Measurements from ENCODE around the gene USP3. TPM values are rescaled to one million over a fixed set of nuclear protein-coding genes. Genes with fewer than 3 reads are reported as not detected.

The USP3 gene
- total and polyA plus RNA-seq, 2 donors (not counting 1 experiment from before 2014, with no cell fraction given): 43.4 to 152 TPM

DNA sequence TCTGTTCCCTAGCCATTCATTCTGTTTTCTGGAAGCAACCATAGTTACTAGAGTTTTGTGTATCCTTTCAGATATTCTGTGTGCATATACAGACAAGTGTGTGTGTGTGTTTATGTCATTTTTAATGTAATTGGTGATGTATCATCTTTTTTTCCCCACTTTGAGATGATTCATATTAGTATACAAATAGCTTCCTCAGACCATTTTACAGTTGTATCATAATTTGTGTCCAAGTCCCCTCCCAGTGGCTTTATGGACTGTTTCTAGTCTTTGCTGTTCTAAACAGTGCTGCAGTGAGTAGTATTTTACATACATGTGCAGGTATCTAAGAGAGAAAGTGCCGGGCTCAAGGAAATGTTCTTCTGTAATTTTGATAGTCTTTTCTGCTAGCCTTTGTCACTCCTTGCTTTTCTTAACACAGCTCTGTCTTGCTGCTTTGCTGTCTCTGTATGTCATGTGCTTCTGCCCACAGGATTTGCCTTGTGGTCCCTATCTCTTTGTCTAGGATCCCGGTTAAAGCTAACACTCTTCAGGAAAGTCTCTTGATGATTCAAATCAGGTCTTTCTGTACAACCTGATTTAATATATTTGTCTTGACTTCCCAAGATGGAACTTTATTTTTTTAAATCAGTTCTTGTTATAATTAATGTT is 61.3 kb downstream of the USP3 start:
- DNase-seq (no peak), ATAC-seq (ENCODE audit: low read depth) (no peak)
- TF ChIP-seq EZH2 (IDR thresholded peaks at IDR 0.05; ENCODE audit: borderline replicate concordance, insufficient read depth, low read depth, low read length, poor library complexity, severe bottlenecking): no peak
- Histone ChIP-seq H3K4me3 (ENCODE audit: control extremely low read depth in 1 of 5, extremely low read depth in 1 of 5, insufficient read depth in 1 of 5, low read depth in 2 of 5, low read length in 4 of 5) (no peak overlapping the region), H3K79me2 (ENCODE audit: control insufficient read depth, insufficient read depth, low read length) (peaks cover 15% of the 10 kb centered on the region), H4K20me1 (ENCODE audit: control insufficient read depth, insufficient read depth, low read length, poor library complexity, severe bottlenecking) (no peaks in the 10 kb centered on the region), H3K36me3 (replicated peaks in 1 of 2; ENCODE audit: control extremely low read depth in 1 of 2, control insufficient read depth in 1 of 2, extremely low read depth in 1 of 2, insufficient read depth in 2 of 2, low read length in 1 of 2) (peaks cover 8 to 67% of the 10 kb centered on the region in 2 experiments), H3K27ac (ENCODE audit: low read length in 2 of 2) (no peak overlapping the region), H3K4me1 (ENCODE audit: control insufficient read depth in 2 of 2, insufficient read depth in 2 of 2, low read length in 2 of 2) (no peaks in the 10 kb centered on the region), H3K9me3 (ENCODE audit: control extremely low read depth in 1 of 3, control insufficient read depth in 2 of 3, insufficient read depth in 1 of 3, low read length in 2 of 3) (no peaks in the 10 kb centered on the region), H3K4me2 (replicated peaks; ENCODE audit: low read depth, low read length, poor library complexity, severe bottlenecking) (no peak overlapping the region), H2AFZ (ENCODE audit: insufficient read depth, low read depth, low read length, poor library complexity, severe bottlenecking) (no peak overlapping the region), H3K9ac (ENCODE audit: low read length) (no peak overlapping the region), H3K27me3 (replicated peaks in 1 of 4; ENCODE audit: control extremely low read depth in 1 of 4, control insufficient read depth in 3 of 4, insufficient read depth in 4 of 4, low read length in 3 of 4) (no peaks in the 10 kb centered on the region)
- Mint-ChIP-seq H3K27ac (peak overlapping the region; percentile 8), H3K9me3 (ENCODE audit: insufficient read depth) (no peaks in the 10 kb centered on the region), H3K4me3 (no peak overlapping the region), H3K27me3 (no peaks in the 10 kb centered on the region), H3K4me1 (peaks cover 15% of the 10 kb centered on the region)
- WGBS (ENCODE audit: insufficient coverage): no CpG with 5 or more reads among the region's 2 CpGs
- ChIA-PET POLR2A (interaction anchor here (0.5 to 0.6 kb wide), 2 partner anchors 13 to 54 kb away, joined by 5 read pairs; no protein-coding TSS in a partner anchor), CTCF (interaction anchor here (0.7 to 2.2 kb wide), 4 partner anchors 78 to 99 kb away, joined by 3 to 10 read pairs (median 6); no protein-coding TSS in a partner anchor)
- intact Hi-C loops (cut with micrococcal nuclease): no loop called here

GRCh38 chr15:63572749-63573464 is 68.5 kb downstream of the USP3 start:
- Mint-ChIP-seq H3K4me3 (no peak overlapping the region), H3K27ac (no peak overlapping the region), H3K27me3 (no peaks in the 10 kb centered on the region), H3K4me1 (no peaks in the 10 kb centered on the region), H3K9me3 (ENCODE audit: insufficient read depth) (no peaks in the 10 kb centered on the region)
- Histone ChIP-seq H3K4me3 (ENCODE audit: control extremely low read depth in 1 of 5, extremely low read depth in 1 of 5, insufficient read depth in 1 of 5, low read depth in 2 of 5, low read length in 4 of 5) (no peak overlapping the region), H3K4me1 (ENCODE audit: control insufficient read depth in 2 of 2, insufficient read depth in 2 of 2, low read length in 2 of 2) (no peaks in the 10 kb centered on the region), H3K9me3 (ENCODE audit: control extremely low read depth in 1 of 3, control insufficient read depth in 2 of 3, insufficient read depth in 1 of 3, low read length in 2 of 3) (no peaks in the 10 kb centered on the region), H3K4me2 (replicated peaks; ENCODE audit: low read depth, low read length, poor library complexity, severe bottlenecking) (no peak overlapping the region), H3K9ac (ENCODE audit: low read length) (no peak overlapping the region), H3K27me3 (replicated peaks in 1 of 4; ENCODE audit: control extremely low read depth in 1 of 4, control insufficient read depth in 3 of 4, insufficient read depth in 4 of 4, low read length in 3 of 4) (no peaks in the 10 kb centered on the region), H4K20me1 (ENCODE audit: control insufficient read depth, insufficient read depth, low read length, poor library complexity, severe bottlenecking) (peaks cover 4% of the 10 kb centered on the region), H3K36me3 (replicated peaks in 1 of 2; ENCODE audit: control extremely low read depth in 1 of 2, control insufficient read depth in 1 of 2, extremely low read depth in 1 of 2, insufficient read depth in 2 of 2, low read length in 1 of 2) (peaks cover 9 to 74% of the 10 kb centered on the region in 2 experiments), H3K79me2 (ENCODE audit: control insufficient read depth, insufficient read depth, low read length) (peaks cover 8% of the 10 kb centered on the region), H2AFZ (ENCODE audit: insufficient read depth, low read depth, low read length, poor library complexity, severe bottlenecking) (no peak overlapping the region), H3K27ac (ENCODE audit: low read length in 2 of 2) (no peak overlapping the region)
- DNase-seq (no peak), ATAC-seq (ENCODE audit: low read depth) (no peak)
- TF ChIP-seq, protein P1, sequence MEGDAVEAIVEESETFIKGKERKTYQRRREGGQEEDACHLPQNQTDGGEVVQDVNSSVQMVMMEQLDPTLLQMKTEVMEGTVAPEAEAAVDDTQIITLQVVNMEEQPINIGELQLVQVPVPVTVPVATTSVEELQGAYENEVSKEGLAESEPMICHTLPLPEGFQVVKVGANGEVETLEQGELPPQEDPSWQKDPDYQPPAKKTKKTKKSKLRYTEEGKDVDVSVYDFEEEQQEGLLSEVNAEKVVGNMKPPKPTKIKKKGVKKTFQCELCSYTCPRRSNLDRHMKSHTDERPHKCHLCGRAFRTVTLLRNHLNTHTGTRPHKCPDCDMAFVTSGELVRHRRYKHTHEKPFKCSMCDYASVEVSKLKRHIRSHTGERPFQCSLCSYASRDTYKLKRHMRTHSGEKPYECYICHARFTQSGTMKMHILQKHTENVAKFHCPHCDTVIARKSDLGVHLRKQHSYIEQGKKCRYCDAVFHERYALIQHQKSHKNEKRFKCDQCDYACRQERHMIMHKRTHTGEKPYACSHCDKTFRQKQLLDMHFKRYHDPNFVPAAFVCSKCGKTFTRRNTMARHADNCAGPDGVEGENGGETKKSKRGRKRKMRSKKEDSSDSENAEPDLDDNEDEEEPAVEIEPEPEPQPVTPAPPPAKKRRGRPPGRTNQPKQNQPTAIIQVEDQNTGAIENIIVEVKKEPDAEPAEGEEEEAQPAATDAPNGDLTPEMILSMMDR (IDR thresholded peaks at IDR 0.05): no peak
- TF ChIP-seq EZH2 (IDR thresholded peaks at IDR 0.05; ENCODE audit: borderline replicate concordance, insufficient read depth, low read depth, low read length, poor library complexity, severe bottlenecking): no peak
- 100% methylated on average over 2 of the region's 7 CpGs for WGBS (ENCODE audit: insufficient coverage)
- intact Hi-C loops (cut with micrococcal nuclease): no loop called here
- ChIA-PET CTCF (interaction anchor here (2.9 kb wide), 1 partner anchor 106 kb away, joined by 12 read pairs; no protein-coding TSS in a partner anchor), POLR2A (no interaction called here)

All from B cell (primary cell).